Kasumi-1 (cell line): Measurements from ENCODE around the gene AVL9.

ENCODE experiments used
- DNase-seq, 2 experiments: peaks; one replicate each; lab custom pipeline; 2025; lab: John Stamatoyannopoulos, UW

The AVL9 gene

DNA sequence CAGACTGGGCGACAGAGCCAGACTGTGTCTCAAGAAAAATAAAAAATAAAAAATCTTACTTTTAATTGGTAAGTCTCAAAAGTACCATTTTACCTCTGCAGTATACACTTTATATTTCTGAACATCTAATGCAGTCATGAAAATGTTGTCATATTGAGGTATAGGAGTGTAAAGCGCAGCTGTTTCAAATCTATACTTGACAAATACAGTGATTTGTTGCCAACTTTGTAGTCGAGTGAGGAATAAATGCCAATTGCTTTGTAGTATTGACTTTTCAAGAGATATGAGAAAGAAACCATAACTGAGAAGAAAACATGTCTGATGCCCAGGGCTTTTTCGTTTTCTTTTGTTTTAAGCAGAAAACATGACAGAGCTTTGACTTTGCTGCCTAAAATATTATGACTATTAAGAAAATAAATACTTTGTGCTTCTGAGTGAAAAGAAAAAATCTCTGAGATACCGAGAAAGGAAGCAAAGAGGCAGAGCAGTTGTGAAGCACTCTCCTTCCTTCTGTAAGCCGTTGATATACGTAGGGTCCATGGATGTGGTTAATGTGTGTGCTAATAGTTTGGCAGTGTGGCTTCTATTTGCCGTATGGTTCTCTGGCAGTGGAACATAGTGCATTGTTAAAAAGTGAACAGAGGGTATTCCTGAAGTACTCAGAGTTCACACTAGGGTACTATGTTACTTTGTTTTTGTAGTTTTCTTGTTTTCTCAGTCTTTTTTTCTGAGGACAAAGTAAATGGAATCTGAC, 38.2 kb downstream of the AVL9 start:
- DNase-seq, result peak; percentile 27 to 29

DNA sequence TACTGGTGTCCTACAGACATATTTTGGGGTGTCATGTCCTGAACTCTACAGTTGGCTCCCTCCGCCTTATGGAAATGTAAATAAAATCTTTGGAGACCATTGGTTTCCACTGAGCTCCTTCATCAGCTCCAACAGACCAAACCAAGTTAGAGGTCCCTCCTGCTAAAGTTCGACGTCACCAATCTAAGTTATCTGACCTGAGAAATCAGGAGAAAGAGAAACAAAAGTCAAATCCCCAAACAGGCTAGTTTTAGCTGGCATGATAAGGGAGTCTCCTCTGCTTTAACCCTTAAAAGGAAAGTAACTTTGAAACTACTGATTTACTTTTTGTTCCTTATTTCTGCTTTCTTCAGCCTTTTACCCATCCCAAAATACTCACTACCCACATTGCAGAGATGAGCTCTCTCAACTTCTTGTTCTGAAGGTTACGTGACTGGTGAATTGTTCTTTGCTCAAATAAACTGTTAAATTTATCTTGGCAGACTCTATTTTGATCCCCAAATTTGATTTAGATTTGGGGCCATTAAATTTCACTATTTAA, 39.9 kb downstream of the AVL9 start:
- DNase-seq, result no peak

DNA sequence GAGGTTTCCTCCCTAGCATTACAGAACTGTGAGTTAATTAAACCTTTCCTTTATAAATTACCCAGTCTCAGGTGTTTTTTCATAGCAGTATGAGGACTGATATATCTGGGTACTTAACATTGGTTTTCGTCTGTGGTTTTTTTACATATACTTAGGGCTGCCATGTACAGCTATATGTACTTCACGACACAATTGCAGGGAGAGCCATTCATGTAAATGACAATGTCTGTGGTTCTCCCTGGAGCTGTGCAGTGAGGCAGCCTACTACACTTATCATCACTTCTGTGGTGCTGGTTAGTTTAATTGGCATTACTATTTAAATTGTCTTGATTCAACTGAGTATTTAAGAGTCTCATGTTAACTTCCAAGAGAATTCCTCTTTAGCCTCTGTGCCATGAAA, 40.7 kb downstream of the AVL9 start:
- DNase-seq, result no peak

DNA sequence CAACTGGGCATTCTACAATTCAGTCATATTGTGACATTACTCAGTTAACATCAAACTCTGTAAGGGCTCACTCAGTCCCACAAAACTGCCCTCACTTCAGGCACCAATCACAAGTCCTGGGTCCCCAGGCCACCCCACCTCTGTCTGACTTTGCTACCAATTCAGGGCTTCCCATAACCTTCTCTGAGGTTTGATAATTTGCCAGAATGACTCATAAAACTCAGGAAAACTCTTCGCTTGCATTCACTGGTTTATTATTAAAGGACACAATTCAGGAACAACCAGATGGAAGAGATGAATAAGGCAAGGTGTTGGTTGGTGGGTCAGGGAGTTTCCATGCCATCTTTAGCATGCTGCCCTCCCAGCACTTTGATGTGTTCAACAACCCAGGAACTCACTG, 41.3 kb downstream of the AVL9 start:
- no peak for DNase-seq

DNA sequence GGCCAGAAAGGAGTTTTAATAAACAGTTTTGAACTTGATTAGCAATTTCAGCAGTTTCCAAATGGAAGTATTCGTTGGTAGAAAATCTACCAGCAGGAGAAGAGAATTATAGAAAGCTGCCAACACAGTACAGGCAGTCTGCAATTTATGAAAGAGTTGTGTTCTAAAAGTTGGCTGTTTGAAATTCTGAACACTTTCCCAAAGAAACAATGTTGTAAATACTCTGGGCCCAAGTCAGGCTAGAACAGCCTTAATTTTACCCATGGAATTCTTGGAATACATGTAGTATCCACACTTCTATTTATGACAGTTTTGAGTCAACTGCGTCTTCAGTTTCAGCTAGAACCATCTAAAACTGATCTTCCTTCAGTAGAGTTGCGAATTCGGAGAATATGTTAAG, 42.5 kb downstream of the AVL9 start:
- no peak for DNase-seq

DNA sequence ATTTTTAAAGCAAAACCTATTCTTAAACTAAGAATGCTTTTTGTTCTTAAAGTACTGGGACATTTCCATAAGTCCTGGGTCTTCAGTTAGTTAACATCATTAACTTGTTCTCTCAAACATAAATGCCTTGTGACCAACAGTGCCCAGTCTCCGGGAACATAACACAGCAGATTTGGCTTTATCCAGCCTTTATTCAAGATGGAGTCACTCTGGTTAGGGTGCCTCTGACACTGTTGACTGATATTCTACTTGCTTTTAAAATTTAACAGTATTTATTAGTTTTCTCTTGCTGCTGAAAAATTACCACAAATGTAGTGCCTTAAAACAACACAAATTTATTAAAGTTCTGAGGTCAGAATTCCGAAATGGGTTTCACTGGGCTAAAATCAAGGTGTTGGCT, 44.1 kb downstream of the AVL9 start:
- no peak for DNase-seq

DNA sequence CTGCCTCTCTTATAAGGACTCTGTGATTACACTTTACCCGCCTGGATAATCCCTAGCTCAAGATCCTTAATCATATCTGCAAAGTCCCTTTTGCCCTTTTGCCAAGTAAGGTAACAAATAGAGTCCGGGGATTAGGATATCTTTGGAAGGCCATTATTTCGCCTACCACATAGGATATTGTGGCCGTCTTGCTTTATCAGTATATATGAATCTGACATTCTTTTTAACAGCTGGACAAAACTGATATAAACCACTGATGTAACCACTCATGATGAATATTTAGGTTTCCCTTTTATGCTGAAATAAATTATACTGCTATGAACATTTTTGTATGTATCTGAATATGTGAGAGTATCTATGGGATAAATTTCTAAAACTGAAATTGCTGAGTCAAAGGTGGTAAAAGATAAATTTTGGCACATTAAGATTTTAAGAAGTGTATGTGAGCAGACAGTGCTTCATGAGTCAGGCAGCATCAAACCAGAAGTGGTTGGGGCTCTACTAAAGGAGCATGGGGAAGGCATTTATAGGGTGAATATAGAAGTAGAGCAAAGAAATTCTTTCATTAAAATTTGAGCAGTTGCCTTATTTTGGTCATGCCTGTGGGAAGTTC, 44.7 kb downstream of the AVL9 start:
- no peak for DNase-seq

DNA sequence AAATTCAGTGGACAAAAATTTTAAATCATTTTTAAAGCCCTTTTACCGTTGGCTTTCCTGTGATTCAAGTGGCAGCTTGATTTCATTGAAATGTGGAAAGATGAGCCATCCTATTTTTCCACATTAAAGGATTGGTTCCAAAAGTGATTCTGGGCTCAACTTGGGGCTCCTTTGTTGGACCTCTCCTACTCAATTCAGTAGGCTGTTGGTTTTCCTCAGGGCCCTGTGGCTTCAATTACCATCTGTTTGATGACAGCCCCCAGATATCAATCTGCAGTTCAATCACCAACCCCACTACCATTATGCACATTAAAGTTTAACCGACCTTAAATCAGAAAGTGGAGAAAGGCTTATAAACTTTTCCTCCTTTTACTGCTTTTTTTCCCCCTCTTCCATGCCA, 47.3 kb downstream of the AVL9 start:
- no peak for DNase-seq

DNA sequence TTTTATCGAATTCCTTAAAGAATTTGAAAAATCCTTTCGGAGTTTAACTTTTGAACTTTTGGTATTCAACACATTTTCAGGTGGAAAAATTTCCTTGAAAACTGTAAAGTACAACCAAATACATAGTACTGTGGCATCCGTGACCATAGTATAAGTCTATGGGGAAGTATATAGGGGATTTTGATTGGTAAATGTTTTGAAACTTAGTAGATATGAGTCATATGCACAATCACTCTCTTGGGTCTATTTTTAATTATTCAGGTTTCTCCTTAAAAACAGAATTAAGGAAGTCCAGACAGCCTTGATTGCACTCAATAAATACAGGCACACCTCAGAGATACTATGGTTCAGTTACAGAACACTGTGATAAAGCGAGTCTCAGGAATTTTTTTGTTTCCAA, 64.2 kb downstream of the AVL9 start:
- DNase-seq, result no peak

DNA sequence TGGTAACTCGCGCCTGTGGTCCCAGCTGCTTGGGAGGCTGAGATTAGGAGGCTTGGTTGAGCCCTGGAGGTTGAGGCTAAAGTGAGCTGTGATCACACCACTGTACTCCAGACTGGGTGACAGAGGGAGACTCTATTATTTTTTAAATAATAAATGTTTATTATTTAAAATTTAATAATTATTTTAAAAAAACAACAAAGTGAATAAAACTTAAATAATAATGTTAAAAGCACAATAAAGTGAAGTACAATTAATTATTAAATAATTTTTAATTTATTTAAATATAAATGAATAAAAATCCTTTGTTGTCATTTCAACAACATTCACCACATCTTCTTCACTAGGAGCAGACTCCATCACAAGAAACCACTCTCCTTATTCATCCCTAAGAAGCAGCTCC, 64.8 kb downstream of the AVL9 start:
- no peak for DNase-seq

DNA sequence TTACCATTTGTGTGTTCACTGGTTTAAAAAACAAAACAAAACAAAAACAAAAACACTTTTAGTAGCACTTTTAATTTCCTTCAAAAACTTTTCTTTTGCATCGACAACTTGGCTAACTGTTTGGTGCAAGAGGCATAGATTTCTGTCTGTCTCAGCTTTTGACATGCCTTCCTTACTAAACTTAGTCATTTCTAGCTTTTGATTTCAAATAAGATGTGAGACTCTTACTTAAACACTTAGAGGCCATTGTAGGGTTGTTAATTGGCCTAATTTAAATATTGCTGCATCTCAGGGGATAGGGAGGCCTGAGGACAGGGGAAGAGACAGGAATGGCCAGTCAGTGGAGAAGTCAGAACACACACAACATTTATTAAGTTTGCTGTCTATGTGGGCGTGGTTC, 66.3 kb downstream of the AVL9 start:
- no peak for DNase-seq

DNA sequence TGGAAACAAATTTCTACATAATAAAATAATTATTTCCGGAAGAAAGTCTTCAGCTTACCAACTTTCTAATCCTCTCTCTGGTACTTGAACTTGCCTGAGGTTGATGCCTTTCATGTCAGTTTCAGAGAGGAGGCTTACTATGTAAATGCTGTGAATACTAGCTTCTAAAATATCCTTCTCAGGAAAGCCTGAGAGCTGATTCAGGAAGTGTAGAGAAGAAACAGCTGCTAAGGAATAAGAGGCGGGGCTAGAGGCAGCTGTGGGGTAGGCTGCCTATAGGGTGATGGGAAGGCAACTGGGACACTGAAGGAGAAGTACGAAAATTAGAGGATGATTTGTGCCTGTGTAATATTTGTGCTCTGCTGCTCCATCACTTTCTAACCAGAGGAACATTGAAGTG, 69.3 kb downstream of the AVL9 start:
- DNase-seq, result peak; percentile 90 to 91

DNA sequence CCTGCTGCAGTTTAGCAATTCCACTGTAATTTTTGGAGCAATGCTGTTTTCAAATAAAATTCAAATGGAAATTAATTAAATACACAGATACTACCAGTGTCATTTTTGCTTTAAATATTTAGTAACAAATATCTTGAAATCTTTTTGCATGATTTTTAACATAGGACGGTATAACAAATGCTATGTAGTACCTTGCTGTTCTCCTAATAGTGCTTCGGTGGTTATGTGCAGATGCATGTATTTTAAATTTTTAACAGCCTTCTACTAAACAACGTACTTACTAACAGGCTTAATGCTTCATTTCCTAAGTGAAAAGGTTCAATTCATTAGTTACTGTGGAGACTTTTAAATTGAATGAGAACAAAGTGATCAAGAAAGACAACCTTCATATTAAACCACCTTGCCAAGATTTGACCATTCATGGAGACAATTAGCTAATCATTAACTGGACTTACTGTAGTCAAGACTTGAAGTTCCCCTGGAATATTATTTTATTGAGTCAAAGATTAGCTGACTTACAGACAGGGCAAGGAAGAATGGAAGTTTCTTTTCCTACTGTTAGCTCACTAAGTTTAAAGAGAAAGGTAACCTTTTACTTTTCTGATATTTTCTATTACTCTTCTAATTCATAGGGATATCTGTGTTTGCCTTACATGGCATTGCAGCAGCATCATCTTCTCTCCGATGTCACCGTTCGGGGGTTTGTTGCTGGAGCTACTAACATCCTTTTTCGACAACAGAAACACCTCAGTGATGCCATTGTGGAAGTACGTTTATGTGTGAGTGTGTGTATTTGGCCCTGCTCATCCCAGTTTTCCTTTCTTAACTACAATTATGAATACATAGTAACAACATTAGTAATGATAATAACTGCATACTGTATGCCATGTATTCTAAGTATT, 74.3 kb downstream of the AVL9 start:
- no peak for DNase-seq

DNA sequence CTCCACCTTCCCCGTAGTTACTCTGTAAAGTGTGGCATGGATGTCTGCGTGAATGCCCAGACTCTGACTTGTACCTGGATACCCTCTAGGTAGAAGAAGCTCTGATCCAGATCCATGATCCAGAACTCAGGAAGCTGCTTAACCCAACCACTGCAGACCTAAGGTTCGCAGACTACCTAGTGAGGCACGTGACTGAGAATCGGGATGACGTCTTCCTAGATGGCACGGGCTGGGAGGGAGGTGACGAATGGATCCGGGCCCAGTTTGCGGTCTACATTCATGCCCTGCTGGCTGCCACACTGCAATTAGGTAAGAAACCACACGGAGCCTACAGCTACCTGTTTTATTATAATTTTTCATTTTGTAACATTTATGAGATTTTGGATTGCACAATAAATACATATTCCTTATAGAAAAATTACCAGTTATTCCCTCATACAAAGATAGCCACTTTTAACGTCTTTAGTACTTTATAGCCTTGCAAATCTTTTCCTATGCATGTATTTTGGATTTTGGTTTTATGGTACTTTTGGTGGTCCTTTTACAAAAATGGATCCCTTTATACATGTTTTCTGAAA, 77.9 kb downstream of the AVL9 start:
- DNase-seq, result no peak

DNA sequence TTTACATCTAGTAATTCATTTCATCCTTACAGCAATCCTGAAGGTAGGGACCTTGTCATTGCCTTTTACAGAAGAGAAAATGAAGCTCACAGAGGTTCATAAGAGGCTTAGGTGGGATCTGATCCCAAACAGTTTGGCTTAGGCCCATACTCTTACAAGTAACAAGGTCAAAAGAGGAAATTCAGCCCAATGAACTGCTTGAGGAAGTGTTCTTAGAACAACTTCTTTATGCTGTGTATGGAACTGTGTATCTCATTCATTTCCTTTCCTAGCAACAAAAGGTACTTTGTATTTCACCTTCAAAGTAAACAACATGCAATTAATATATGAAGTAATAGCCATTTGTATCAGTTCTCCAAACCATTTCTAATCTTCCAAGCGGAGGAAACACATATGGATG, 79.3 kb downstream of the AVL9 start:
- peak; percentile 55 to 61 for DNase-seq

DNA sequence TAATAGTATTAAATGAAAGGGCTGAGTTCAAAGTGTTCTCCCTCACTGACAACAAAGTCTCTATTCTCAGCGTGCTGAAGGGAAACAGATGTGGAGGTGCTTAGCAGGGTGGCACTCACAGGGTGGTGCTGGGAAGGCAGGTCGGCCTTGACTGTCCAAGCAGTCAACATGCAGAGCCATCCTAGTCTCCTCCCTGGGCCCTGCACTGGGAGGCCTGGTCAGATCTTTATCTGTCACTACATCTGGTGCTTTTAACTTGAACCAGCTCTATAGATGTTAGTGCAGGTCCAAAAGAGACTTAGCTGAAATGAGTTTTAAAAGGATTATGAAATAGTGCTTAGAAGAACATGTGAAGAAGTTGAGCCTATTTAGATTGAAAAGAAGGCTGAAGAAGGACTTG, 82.1 kb downstream of the AVL9 start:
- no peak for DNase-seq

DNA sequence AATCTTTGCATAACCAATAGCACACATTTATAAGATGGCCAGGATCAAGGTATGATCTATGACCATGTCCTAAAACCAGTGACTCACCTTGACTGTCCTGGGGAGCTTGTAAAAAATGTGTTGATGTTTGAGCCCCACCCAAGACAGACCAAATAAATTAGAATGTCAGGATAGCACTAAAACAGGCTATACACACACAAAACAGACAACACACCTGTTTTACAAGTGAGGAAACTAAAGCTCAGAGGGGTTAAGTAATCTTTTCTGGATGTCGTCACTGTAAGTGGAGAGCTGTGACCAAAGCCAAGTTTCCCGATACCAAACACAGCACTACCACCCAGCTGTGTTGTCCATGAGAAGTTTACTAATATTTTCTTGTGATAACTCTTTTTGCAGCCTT, 84.5 kb downstream of the AVL9 start:
- DNase-seq, result no peak

DNA sequence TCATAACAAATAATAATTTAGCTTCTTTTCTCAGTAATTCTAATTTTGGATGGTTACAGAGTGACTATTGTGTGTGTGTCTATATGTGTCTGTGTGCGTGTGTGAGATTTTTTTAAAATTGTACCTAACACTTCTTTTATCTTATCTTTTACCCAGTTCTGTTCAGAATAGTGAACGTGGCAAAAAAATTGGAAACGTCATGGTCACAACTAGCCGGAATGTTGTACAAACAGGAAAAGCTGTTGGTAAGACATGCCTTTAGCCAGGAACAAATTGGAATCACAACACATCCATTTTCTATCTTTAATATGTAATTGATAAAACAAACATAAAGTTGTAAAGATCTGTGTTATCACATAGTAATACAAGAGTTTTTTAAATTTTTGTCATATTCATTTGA, 85.4 kb downstream of the AVL9 start:
- DNase-seq, result no peak

DNA sequence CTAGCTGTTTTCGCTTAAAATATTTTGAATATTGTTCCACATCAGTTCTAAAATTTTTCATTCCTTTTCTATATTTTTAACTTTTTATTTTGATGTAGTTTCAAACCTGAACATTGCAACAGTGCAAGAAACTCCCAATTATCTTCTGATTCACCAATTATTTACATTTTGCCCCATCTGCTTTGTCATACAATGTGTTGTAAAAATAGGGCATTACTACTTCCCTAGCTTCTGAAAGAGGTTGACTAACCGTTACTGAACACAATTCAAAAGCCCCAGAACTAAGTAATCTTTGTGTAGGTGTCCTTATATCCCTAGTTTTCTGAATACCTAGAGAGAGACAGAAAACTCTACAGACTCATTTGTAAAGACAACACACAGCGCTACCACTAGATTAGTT, 86.7 kb downstream of the AVL9 start:
- no peak for DNase-seq

DNA sequence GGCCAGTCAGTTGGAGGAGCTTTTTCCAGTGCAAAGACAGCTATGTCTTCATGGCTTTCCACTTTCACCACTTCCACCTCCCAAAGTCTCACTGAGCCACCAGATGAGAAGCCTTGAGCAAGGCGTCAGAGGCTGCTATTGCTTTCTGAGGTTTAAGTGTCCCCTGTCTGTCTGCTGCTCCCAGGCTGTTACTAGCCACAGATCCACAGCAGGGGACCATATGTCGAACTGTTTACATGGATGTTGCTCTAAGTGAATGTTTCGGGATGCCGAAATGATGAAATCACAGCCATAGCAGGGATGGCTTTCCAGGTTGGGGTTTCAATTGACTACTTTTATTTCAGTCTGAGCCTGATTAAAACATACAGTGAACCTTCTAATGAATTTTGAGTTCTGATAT, 88.5 kb downstream of the AVL9 start:
- no peak for DNase-seq

DNA sequence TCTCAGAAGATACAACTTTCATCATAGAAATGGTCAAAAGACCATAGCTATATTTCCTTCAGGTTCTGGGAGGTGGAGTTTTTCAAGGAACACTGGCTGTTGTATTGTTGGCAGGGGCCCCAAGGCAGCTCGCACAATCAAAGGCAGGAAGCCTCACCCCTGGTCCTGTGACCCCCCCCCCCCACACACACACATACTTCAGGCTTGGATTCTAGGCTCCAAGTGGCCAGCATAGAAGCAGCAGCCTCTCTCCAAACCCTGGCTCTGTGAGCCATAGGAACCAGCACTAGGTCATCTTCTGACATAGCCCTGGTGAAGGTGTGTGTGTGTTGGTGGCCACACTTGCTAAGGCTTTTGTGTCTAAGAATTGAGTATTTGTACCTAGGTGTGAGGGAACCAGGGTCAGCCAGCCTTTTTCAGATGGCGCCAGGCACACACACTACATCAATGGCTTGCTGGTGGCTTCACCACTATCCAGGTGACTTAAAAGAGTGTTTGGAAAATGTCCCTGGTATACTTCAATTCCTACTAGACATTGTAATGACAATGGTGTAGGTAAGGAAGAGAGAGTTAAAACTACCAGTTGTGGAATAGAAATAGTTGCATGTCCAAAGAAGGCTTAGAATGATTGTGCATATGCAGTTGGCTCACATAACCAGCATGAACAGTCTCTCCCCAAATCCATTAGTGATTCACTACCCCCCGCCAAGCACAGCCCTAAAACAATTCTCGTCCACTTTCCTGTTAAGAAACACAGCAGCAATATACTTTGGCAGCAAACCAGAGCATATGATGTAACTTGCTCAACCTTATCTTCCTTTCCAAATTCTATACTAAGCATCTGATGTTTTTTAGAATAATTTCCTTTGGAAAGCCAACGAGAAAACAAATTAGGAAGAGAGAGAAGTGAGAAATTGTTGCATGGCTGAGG, 91.3 kb downstream of the AVL9 start:
- peak; percentile 84 to 87 for DNase-seq
